Neuronal stem cell (in vitro differentiated cells): ENCODE measurements around the gene GSTO1.

Experiments
- DNase-seq: peaks from one replicate; pipeline ENCODE4 v3.0.0-alpha.2; 2013; ENCODE audit warnings: low spot score
- H2AFZ ChIP-seq: one replicate; pipeline ENCODE4 v1.6.1; 2013; ENCODE audit warnings: mild to moderate bottlenecking, low read length, inconsistent platforms
- H2AK5ac ChIP-seq: 2 replicates; pipeline ENCODE4 v1.6.1; 2013; ENCODE audit warnings: low read depth, mild to moderate bottlenecking, inconsistent platforms, low read length, moderate library complexity, mixed read lengths
- H2BK120ac ChIP-seq: 2 replicates; pipeline ENCODE4 v1.6.1; 2013; ENCODE audit warnings: low read depth, mild to moderate bottlenecking, inconsistent platforms, low read length, moderate library complexity, mixed read lengths
- H2BK12ac ChIP-seq: one replicate; pipeline ENCODE4 v1.6.1; 2013; ENCODE audit warnings: low read length, inconsistent platforms
- H2BK15ac ChIP-seq: 2 replicates; pipeline ENCODE4 v1.6.1; 2013; ENCODE audit warnings: mild to moderate bottlenecking, low read length, inconsistent platforms, mixed read lengths
- H2BK5ac ChIP-seq: one replicate; pipeline ENCODE4 v1.6.1; 2013; ENCODE audit warnings: inconsistent platforms, mild to moderate bottlenecking, low read length, moderate library complexity
- H3K14ac ChIP-seq: one replicate; pipeline ENCODE4 v1.6.1; 2013; ENCODE audit warnings: low read length, inconsistent platforms
- H3K18ac ChIP-seq: 2 replicates; pipeline ENCODE4 v1.6.1; 2013; ENCODE audit warnings: low read length, inconsistent platforms
- H3K23ac ChIP-seq: 2 replicates; pipeline ENCODE4 v1.6.1; 2013; ENCODE audit warnings: low read depth, mild to moderate bottlenecking, mixed read lengths, low read length, inconsistent platforms; ENCODE audit not compliant: poor library complexity
- H3K27ac ChIP-seq: replicated peaks from 3 replicates; pipeline ENCODE4 v1.5.1; 2013; ENCODE audit warnings: low read length, inconsistent platforms
- H3K27me3 ChIP-seq, 3 experiments: 2 replicates each; pipeline ENCODE4 v1.6.1; 2013; ENCODE audit warnings: low read length in 3 of 3, mild to moderate bottlenecking in 2 of 3, inconsistent platforms in 1 of 3, low read depth in 1 of 3, mixed read lengths in 1 of 3, moderate library complexity in 1 of 3; ENCODE audit not compliant: control insufficient read depth in 3 of 3, insufficient read depth in 3 of 3
- H3K36me3 ChIP-seq, 2 donors: replicated peaks in 1 of 2; 2 replicates each; pipeline ENCODE4 v1.6.1; 2013; ENCODE audit warnings: low read length in 2 of 2; ENCODE audit not compliant: control insufficient read depth in 2 of 2, insufficient read depth in 2 of 2
- H3K4ac ChIP-seq: 2 replicates; pipeline ENCODE4 v1.6.1; 2013; ENCODE audit warnings: inconsistent platforms, mild to moderate bottlenecking, low read length, moderate library complexity
- H3K4me1 ChIP-seq, 2 donors: 1 replicate in 1 of 2; 2 replicates in 1 of 2; pipeline ENCODE4 v1.6.1; 2013; ENCODE audit warnings: low read length in 2 of 2, low read depth in 1 of 2; ENCODE audit not compliant: control insufficient read depth in 2 of 2, insufficient read depth in 1 of 2
- H3K4me2 ChIP-seq: one replicate; pipeline ENCODE4 v1.6.1; 2013; ENCODE audit warnings: mild to moderate bottlenecking, low read length, inconsistent platforms; ENCODE audit not compliant: insufficient read depth, poor library complexity, severe bottlenecking
- H3K4me3 ChIP-seq, 2 donors: 2 replicates each; pipeline ENCODE4 v1.5.1; 2013; ENCODE audit warnings: low read length in 2 of 2, mild to moderate bottlenecking in 2 of 2, inconsistent platforms in 1 of 2, moderate library complexity in 1 of 2
- H3K79me1 ChIP-seq: one replicate; pipeline ENCODE4 v1.6.1; 2013; ENCODE audit warnings: low read depth, mild to moderate bottlenecking, inconsistent platforms, low read length, moderate library complexity
- H3K9ac ChIP-seq: one replicate; pipeline ENCODE4 v1.6.1; 2013; ENCODE audit warnings: mild to moderate bottlenecking, low read depth, low read length, inconsistent platforms; ENCODE audit not compliant: poor library complexity
- H3K9me3 ChIP-seq, 2 donors: replicated peaks in 1 of 2; 2 replicates each; pipeline versions ENCODE3 to v1.6.1; 2013; ENCODE audit warnings: low read length in 2 of 2, mild to moderate bottlenecking in 2 of 2, inconsistent platforms in 1 of 2, low read depth in 1 of 2, mixed read lengths in 1 of 2, moderate library complexity in 1 of 2; ENCODE audit not compliant: control insufficient read depth in 2 of 2, insufficient read depth in 1 of 2
- H4K8ac ChIP-seq: one replicate; pipeline ENCODE4 v1.6.1; 2013; ENCODE audit warnings: low read depth, mild to moderate bottlenecking, inconsistent platforms, low read length, moderate library complexity
- H4K91ac ChIP-seq: one replicate; pipeline ENCODE4 v1.6.1; 2013; ENCODE audit warnings: low read length, low read depth, mild to moderate bottlenecking, inconsistent platforms; ENCODE audit not compliant: poor library complexity
- WGBS, 2 donors: extraction: QIAGEN DNeasy Blood & Tissue Kit; methylation state at CpG; one replicate each; pipeline ENCODE4 v1.1.7; 2013; ENCODE audit warnings: missing lambda C conversion rate in 2 of 2, mixed read lengths in 1 of 2; ENCODE audit not compliant: insufficient read length in 2 of 2, insufficient replicate concordance in 1 of 2; ENCODE audit errors: extremely low coverage in 2 of 2; 5-methylcytosine and 5-hydroxymethylcytosine counted together

Gene GSTO1

GRCh38 chr10:104281694-104282093 lies 27.0 kb downstream of the GSTO1 start:
- no peak overlapping the region for H2BK5ac ChIP-seq
- no peak overlapping the region for H3K27ac ChIP-seq
- no peaks in the 10 kb centered on the region for H3K27me3 ChIP-seq
- no peak overlapping the region for H3K23ac ChIP-seq
- H2AK5ac ChIP-seq, result no peak overlapping the region
- no CpG with 5 or more reads among the region's 3 CpGs for WGBS, 2 donors
- no peaks in the 10 kb centered on the region for H3K9me3 ChIP-seq
- no peak overlapping the region for H2BK15ac ChIP-seq
- no peaks in the 10 kb centered on the region for H3K4me1 ChIP-seq
- H4K91ac ChIP-seq, result no peak overlapping the region
- DNase-seq, result no peak
- no peak overlapping the region for H2AFZ ChIP-seq
- H3K4ac ChIP-seq, result no peak overlapping the region
- H3K4me2 ChIP-seq, result no peak overlapping the region
- no peaks in the 10 kb centered on the region for H3K36me3 ChIP-seq
- H3K18ac ChIP-seq, result no peak overlapping the region
- H3K9ac ChIP-seq, result no peak overlapping the region
- no peak overlapping the region for H4K8ac ChIP-seq
- H2BK120ac ChIP-seq, result no peak overlapping the region
- no peaks in the 10 kb centered on the region for H3K79me1 ChIP-seq
- H3K4me3 ChIP-seq, result no peak overlapping the region
- H2BK12ac ChIP-seq, result no peak overlapping the region
- no peak overlapping the region for H3K14ac ChIP-seq

GRCh38 chr10:104284846-104285245 lies 30.2 kb downstream of the GSTO1 start:
- H3K79me1 ChIP-seq, result no peaks in the 10 kb centered on the region
- no peaks in the 10 kb centered on the region for H3K36me3 ChIP-seq
- H2BK5ac ChIP-seq, result no peak overlapping the region
- H3K9ac ChIP-seq, result no peak overlapping the region
- H3K4me1 ChIP-seq, result no peaks in the 10 kb centered on the region
- H3K9me3 ChIP-seq, result no peaks in the 10 kb centered on the region
- H3K4me3 ChIP-seq, result no peak overlapping the region
- H4K91ac ChIP-seq, result no peak overlapping the region
- no peak overlapping the region for H2BK120ac ChIP-seq
- H3K14ac ChIP-seq, result no peak overlapping the region
- no CpG with 5 or more reads among the region's 7 CpGs for WGBS, 2 donors
- H3K27me3 ChIP-seq, result peaks cover 0 to 6% (median 0%) of the 10 kb centered on the region in 3 experiments
- H3K18ac ChIP-seq, result no peak overlapping the region
- H3K4me2 ChIP-seq, result no peak overlapping the region
- no peak for DNase-seq
- no peak overlapping the region for H3K4ac ChIP-seq
- H3K23ac ChIP-seq, result no peak overlapping the region
- H2AK5ac ChIP-seq, result no peak overlapping the region
- no peak overlapping the region for H3K27ac ChIP-seq
- no peak overlapping the region for H2AFZ ChIP-seq
- H2BK12ac ChIP-seq, result no peak overlapping the region
- H4K8ac ChIP-seq, result no peak overlapping the region
- no peak overlapping the region for H2BK15ac ChIP-seq

GRCh38 chr10:104286939-104287338 lies 32.2 kb downstream of the GSTO1 start:
- no peak overlapping the region for H3K4ac ChIP-seq
- H2BK15ac ChIP-seq, result no peak overlapping the region
- no CpG with 5 or more reads among the region's 2 CpGs for WGBS, 2 donors
- no peak for DNase-seq
- peaks cover 0 to 8% (median 0%) of the 10 kb centered on the region in 3 experiments for H3K27me3 ChIP-seq
- no peak overlapping the region for H3K23ac ChIP-seq
- no peak overlapping the region for H3K4me3 ChIP-seq
- no peaks in the 10 kb centered on the region for H3K9me3 ChIP-seq
- no peak overlapping the region for H3K18ac ChIP-seq
- H3K4me2 ChIP-seq, result no peak overlapping the region
- H2AK5ac ChIP-seq, result no peak overlapping the region
- H3K9ac ChIP-seq, result no peak overlapping the region
- H2BK5ac ChIP-seq, result no peak overlapping the region
- H3K36me3 ChIP-seq, result no peaks in the 10 kb centered on the region
- H3K14ac ChIP-seq, result no peak overlapping the region
- peaks cover 2 to 4% of the 10 kb centered on the region in 2 donors for H3K4me1 ChIP-seq
- H4K8ac ChIP-seq, result no peak overlapping the region
- H3K27ac ChIP-seq, result no peak overlapping the region
- no peak overlapping the region for H2BK120ac ChIP-seq
- no peak overlapping the region for H2AFZ ChIP-seq
- no peak overlapping the region for H2BK12ac ChIP-seq
- no peaks in the 10 kb centered on the region for H3K79me1 ChIP-seq
- H4K91ac ChIP-seq, result no peak overlapping the region

DNA sequence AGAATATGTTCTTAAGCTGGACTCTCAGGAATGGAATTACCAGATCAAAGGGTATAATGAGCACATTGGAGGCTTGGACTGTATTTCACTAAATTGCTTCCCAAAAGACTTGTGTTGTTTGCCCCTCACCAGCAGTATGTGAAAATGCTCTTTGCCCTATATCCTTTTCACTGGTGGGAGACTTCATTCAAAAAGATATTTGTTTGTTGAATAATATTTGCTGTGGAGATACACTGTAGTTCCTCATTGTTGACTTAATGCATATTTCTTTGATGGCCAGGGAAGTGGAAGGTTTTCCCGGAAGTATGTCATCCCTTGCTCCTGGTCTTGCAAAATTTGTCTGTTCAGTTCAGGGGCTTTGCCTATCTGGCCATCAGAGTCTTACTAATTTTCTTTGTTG lies 33.7 kb downstream of the GSTO1 start:
- Histone ChIP-seq H3K4ac (no peak overlapping the region), H4K8ac (no peak overlapping the region), H2AFZ (no peak overlapping the region), H4K91ac (no peak overlapping the region), H3K79me1 (no peaks in the 10 kb centered on the region), H3K23ac (no peak overlapping the region), H2AK5ac (no peak overlapping the region), H3K4me2 (no peak overlapping the region), H2BK5ac (no peak overlapping the region), H3K27ac (no peak overlapping the region), H3K27me3 (peaks cover 0 to 8% (median 0%) of the 10 kb centered on the region in 3 experiments), H3K9ac (no peak overlapping the region), H3K18ac (no peak overlapping the region), H3K4me3 (no peak overlapping the region), H2BK12ac (no peak overlapping the region), H3K14ac (no peak overlapping the region), H2BK15ac (no peak overlapping the region), H3K9me3 (no peaks in the 10 kb centered on the region), H2BK120ac (no peak overlapping the region), H3K36me3 (no peaks in the 10 kb centered on the region), H3K4me1 (peaks cover 3 to 4% of the 10 kb centered on the region in 2 donors)
- no peak for DNase-seq
- WGBS, 2 donors, result no CpG with 5 or more reads among the region's 1 CpG
